Upper lobe of left lung (tissue), 6 donors: ENCODE results near the gene PCNX2. TPM values are rescaled to one million over a fixed set of nuclear protein-coding genes. Genes with fewer than 3 reads are reported as not detected.
A peak's percentile ranks its signal among the peaks of the same experiment; 100 is the strongest.
"Not testable (repeated sequence)": the region's sequence is repeated elsewhere in the genome, so short reads cannot be mapped to it uniquely, and the experiment has no call there.

Source experiments
- ATAC-seq, 2 donors: fragments of 200-7000 bp; cut with Tn5 transposase; one replicate each; pipeline ENCODE4 v1.9.1; 2022; ENCODE audit warnings: mild to moderate bottlenecking in 2 of 2, moderate library complexity in 2 of 2; ENCODE audit not compliant: low FRiP score in 2 of 2
- DNase-seq, 2 donors: peaks; one replicate each; pipeline ENCODE4 v3.0.0-alpha.2; 2019 to 2020
- H3K27ac ChIP-seq, 4 donors: fragments of 200-600 bp; sonication (generic); one replicate each; pipeline ENCODE4 v1.5.1; 2016 to 2019
- H3K27me3 ChIP-seq, 4 donors: fragments of 200-600 bp; sonication (generic); one replicate each; pipeline ENCODE4 v1.5.1; 2017 to 2019
- H3K36me3 ChIP-seq, 4 donors: fragments of 200-600 bp; sonication (generic); one replicate each; pipeline ENCODE4 v1.5.1; 2016 to 2019
- H3K4me1 ChIP-seq, 4 donors: fragments of 200-600 bp; sonication (generic); one replicate each; pipeline ENCODE4 v1.5.1; 2018 to 2019
- H3K4me3 ChIP-seq, 4 donors: fragments of 200-600 bp; sonication (generic); one replicate each; pipeline ENCODE4 v1.5.1; 2017 to 2019; ENCODE audit warnings: mild to moderate bottlenecking in 2 of 4, moderate library complexity in 1 of 4
- H3K9me3 ChIP-seq, 4 donors: fragments of 200-600 bp; sonication (generic); one replicate each; pipeline ENCODE4 v1.5.1; 2018 to 2019
- EP300 ChIP-seq, 4 donors: sonication (generic); formaldehyde crosslinking; IDR thresholded peaks; one replicate each; pipeline ENCODE4 v1.5.1; 2017; ENCODE audit warnings: antibody characterized with exemption in 4 of 4, control low read depth in 2 of 4
- POLR2A ChIP-seq, 4 donors: fragments of 450-650 bp; IDR thresholded peaks; one replicate each; pipeline ENCODE4 v1.5.1; 2016 to 2017; ENCODE audit warnings: antibody characterized with exemption in 4 of 4, mild to moderate bottlenecking in 2 of 4
- POLR2AphosphoS5 ChIP-seq, 2 donors: sonication (generic); formaldehyde crosslinking; IDR thresholded peaks; one replicate each; pipeline ENCODE4 v1.5.1; 2017; ENCODE audit warnings: antibody characterized with exemption in 2 of 2
- WGBS, 2 donors: methylation state at CpG; one replicate each; pipeline ENCODE4 v1.1.5; 2017 to 2018; 5-methylcytosine and 5-hydroxymethylcytosine counted together
- total RNA-seq, 6 donors: library from RNA; depleted of rRNA in 4 of 6; stranded (reverse); fragments of >200 nt in 4 of 6; gene quantifications; one replicate each; pipeline versions ENCODE4 v1.1.0 to v1.2.1, GENCODE V29; 2016 to 2021
- TF ChIP-seq, protein P1 (sequence below), 6 experiments: fragments of 450-650 bp in 4 of 6; fragments of 200-600 bp in 2 of 6; sonication (generic) in 2 of 6; IDR thresholded peaks; one replicate each; pipeline ENCODE4 v1.5.1; 2016 to 2019; ENCODE audit warnings: antibody characterized with exemption in 6 of 6
- donor health status: DM: no; HTN: no; CAD: no; lungs with moderate emphysema.
- donor health status: DM: no; HTN: yes; CAD: no; lungs with severe emphysema.

Gene PCNX2
- total RNA-seq, 6 donors from 2014 or later = 8.2 to 27.2 (median 14.5) TPM

- no peak for DNase-seq
- Histone ChIP-seq H3K9me3 (no peaks in the 10 kb centered on the region), H3K36me3 (no peaks in the 10 kb centered on the region), H3K4me3 (no peak overlapping the region), H3K4me1 (peaks cover 0 to 3% (median 0%) of the 10 kb centered on the region in 4 donors), H3K27me3 (no peaks in the 10 kb centered on the region), H3K27ac (no peak overlapping the region)
- ATAC-seq = no peak
- no peak for TF ChIP-seq EP300 (IDR thresholded peaks at IDR 0.05)
- TF ChIP-seq POLR2AphosphoS5 (IDR thresholded peaks at IDR 0.05) = no peak
- TF ChIP-seq POLR2A (IDR thresholded peaks at IDR 0.05) = no peak
- TF ChIP-seq, protein P1, sequence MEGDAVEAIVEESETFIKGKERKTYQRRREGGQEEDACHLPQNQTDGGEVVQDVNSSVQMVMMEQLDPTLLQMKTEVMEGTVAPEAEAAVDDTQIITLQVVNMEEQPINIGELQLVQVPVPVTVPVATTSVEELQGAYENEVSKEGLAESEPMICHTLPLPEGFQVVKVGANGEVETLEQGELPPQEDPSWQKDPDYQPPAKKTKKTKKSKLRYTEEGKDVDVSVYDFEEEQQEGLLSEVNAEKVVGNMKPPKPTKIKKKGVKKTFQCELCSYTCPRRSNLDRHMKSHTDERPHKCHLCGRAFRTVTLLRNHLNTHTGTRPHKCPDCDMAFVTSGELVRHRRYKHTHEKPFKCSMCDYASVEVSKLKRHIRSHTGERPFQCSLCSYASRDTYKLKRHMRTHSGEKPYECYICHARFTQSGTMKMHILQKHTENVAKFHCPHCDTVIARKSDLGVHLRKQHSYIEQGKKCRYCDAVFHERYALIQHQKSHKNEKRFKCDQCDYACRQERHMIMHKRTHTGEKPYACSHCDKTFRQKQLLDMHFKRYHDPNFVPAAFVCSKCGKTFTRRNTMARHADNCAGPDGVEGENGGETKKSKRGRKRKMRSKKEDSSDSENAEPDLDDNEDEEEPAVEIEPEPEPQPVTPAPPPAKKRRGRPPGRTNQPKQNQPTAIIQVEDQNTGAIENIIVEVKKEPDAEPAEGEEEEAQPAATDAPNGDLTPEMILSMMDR (IDR thresholded peaks at IDR 0.05) = no peak
- 84 to 89% methylated on average over 11 of the region's 11 CpGs for WGBS, 2 donors
Observed at GRCh38 chr1:233086961-233087881, 208.3 kb downstream of the PCNX2 start.

- 90 to 100% methylated on average over 3 of the region's 3 CpGs for WGBS, 2 donors
- ATAC-seq = no peak
- no peak for DNase-seq
- H3K27me3 ChIP-seq = no peaks in the 10 kb centered on the region
- H3K9me3 ChIP-seq = no peaks in the 10 kb centered on the region
- peaks cover 0 to 9% (median 5%) of the 10 kb centered on the region in 4 donors for H3K4me1 ChIP-seq
- no peaks in the 10 kb centered on the region for H3K36me3 ChIP-seq
- no peak overlapping the region for H3K27ac ChIP-seq
- TF ChIP-seq POLR2A (IDR thresholded peaks at IDR 0.05) = no peak
- no peak for TF ChIP-seq POLR2AphosphoS5 (IDR thresholded peaks at IDR 0.05)
- no peak for TF ChIP-seq EP300 (IDR thresholded peaks at IDR 0.05)
- TF ChIP-seq, protein P1 (IDR thresholded peaks at IDR 0.05) = no peak
- H3K4me3 ChIP-seq = no peak overlapping the region
Observed at GRCh38 chr1:233085566-233085965, 210.0 kb downstream of the PCNX2 start.

DNA sequence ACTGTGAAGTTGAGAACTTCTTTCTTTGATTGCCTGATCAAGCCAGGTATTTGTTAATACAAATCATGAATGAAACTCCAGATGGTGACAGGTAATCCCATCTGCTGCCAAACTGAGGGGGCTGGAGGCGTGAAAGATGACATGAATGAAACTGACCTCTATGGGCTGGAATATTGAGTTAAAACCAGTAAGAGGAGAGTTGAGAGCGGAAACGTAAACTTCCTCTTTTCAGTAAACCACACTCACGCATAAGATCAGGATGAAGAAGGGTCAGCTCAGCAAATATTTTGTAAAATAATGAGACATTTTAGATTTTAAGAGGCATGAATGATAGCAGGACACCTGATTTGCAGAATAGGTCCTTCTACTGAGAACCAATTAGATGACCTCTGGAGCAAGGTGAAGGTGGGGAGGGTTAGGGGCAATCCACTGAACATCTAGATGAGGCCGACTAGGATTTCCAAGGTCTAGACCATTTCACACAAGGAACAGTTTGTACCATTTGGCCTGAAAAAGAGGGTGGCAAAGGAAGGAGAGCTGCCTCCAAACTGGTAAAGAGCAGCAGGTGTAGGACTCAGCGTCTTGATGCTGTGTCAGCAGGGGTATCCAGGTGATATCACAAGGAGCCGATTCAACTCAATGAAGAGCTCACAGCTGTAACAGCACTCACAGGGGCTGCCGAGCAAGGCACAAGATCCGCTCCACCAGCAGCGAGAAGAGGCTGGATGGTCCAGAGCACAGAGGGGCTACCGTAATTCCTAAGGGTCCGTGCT lies 212.6 kb downstream of the PCNX2 start:
- 87 to 88% methylated on average over 12 of the region's 12 CpGs for WGBS, 2 donors
- TF ChIP-seq EP300 (IDR thresholded peaks at IDR 0.05) = no peak
- TF ChIP-seq, protein P1 (IDR thresholded peaks at IDR 0.05) = no peak
- no peak for TF ChIP-seq POLR2A (IDR thresholded peaks at IDR 0.05)
- no peak for TF ChIP-seq POLR2AphosphoS5 (IDR thresholded peaks at IDR 0.05)
- Histone ChIP-seq H3K36me3 (no peaks in the 10 kb centered on the region), H3K4me1 (peaks cover 0 to 9% (median 5%) of the 10 kb centered on the region in 4 donors), H3K27me3 (no peaks in the 10 kb centered on the region), H3K9me3 (no peaks in the 10 kb centered on the region), H3K27ac (no peak overlapping the region), H3K4me3 (no peak overlapping the region)
- ATAC-seq (peak in 1 of 2 donors; percentile 42), DNase-seq (no peak)

DNA sequence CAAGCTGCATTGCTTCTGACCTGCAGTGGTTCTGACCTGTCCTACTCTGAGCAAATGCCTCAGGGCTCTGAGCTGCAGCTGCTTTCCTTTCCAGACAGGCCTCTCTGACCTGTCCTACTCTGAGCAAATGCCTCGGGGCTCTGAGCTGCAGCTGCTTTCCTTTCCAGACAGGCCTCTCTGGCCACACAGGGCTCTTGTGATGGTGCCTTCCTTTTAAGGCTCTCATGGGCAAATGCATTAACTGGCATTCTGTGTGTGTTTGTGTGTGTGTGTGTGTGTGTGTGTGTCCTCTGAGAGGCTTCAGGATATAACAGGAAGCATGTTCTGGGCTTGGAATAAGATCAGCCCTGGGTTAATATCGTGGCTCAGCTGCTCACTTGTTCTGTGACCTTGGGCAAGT lies 213.8 kb downstream of the PCNX2 start:
- no peak overlapping the region for H3K4me3 ChIP-seq
- H3K27me3 ChIP-seq = no peaks in the 10 kb centered on the region
- peak; percentile 46 to 52 for ATAC-seq
- peaks cover 0 to 9% (median 5%) of the 10 kb centered on the region in 4 donors for H3K4me1 ChIP-seq
- DNase-seq = no peak
- WGBS, 2 donors = 27 to 40% methylated on average over 2 of the region's 2 CpGs
- H3K36me3 ChIP-seq = no peaks in the 10 kb centered on the region
- TF ChIP-seq EP300 (IDR thresholded peaks at IDR 0.05) (no peak), POLR2AphosphoS5 (IDR thresholded peaks at IDR 0.05) (no peak), POLR2A (IDR thresholded peaks at IDR 0.05) (no peak)
- TF ChIP-seq, protein P1 (IDR thresholded peaks at IDR 0.05) = no peak
- H3K9me3 ChIP-seq = no peaks in the 10 kb centered on the region
- H3K27ac ChIP-seq = no peak overlapping the region

DNA sequence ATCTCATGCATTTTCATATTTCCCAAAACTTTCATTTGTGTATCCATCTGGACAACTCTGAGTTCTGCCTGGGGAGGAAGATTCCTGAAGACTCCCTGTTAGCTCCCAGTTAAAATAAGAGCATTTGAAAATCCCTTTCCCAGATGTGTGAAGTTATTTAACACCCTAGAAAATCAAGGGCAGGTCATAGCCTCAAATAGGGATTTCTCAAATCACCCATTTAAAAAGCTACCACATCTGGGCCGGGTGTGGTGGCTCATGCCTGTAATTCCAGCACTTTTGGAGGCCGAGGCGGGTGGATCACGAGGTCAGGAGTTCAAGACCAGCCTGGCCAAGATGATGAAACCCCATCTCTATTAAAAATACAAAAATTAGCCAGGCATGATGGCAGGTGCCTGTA lies 214.7 kb downstream of the PCNX2 start:
- not testable (repeated sequence) for H3K9me3 ChIP-seq, H3K4me1 ChIP-seq, H3K36me3 ChIP-seq, H3K27me3 ChIP-seq, DNase-seq, H3K27ac ChIP-seq, H3K4me3 ChIP-seq, ATAC-seq
- 66 to 97% methylated on average over 4 of the region's 4 CpGs for WGBS, 2 donors
